NOMO-1 treated with dmso at 0.1 percent for 144 hours (cell line): ENCODE results near the gene LHFPL6.

ENCODE experiments used
- DNase-seq: peaks from one replicate; lab custom pipeline; 2025; ENCODE audit not compliant: unreplicated experiment; lab: John Stamatoyannopoulos, UW

LHFPL6 gene

DNA sequence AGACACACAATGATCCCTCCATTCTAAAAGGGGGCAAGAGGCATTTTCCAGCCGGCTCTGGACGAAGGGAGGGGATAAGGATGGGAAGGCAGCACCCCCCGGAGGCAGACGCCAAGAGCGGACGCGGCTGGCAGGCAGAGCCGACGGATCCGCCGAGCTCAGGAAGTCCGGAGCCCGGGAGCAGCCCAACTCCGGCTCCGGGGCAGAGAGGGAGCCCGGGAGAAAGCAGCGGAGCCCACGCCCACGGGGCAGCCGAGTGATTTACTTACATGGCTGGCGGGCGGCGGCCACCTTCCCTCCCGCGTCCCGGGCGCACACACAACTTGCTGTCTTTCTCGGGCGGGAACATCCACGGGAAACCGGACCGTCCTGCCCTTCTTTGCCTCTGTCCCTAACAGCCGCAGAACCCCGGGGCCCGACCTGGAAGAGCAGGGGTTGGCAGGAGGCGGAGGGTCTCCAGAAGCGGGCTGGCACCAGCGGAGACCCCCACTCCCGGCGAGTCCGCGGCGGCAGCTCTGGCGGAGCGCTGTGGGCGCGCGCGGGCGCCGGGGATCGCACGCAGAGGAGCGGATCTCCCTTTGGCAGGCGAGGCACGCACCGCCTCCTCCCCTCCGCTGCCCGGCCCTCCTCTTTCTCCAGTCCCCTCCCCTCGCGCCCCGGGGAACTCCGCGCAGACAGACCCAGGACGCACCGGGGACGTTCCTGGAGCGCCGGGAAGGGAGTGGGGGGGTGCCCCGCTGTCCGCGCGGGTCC lies at the start of gene LHFPL6:
TSS of gene LHFPL6 (minus strand) at position 580 of the 753 bp plus-strand sequence.
- peak; percentile 13 for DNase-seq

DNA sequence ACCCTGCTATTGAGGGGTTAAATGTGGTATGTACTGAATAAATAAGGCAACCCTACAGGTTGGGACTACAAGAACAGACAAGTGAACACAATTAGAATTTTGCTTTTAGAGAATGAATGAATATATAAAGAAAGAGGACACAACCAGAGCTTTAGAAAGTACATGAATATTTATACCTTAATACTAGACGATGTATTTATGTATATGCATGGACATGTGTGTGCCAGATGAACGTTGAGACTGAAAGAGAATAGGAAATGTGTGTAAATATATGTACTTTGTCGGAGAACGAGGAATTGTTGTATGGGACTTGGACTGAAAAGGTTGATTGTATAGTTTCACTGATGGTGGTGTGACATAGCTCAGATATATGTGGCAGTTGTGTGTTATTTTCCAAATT lies 43.1 kb upstream of the LHFPL6 start:
- DNase-seq: no peak

DNA sequence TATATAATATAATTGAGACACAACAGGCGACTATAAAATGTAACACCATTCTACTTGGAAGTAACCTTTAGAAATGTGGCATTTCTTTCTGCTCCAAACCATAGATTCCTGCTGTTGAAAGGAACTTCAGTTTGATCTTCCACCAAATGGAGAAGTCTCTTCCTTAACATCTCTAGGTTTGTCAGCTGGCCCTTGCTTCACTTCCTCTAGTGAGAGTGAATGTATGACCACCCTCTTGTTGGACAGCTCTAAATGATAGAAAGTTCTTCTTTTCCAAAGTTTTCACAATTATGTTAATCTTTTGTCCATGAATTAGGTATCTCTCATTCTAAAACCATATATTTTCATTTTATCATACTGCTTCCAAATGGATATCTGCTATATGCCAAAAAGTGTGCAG lies 38.7 kb upstream of the LHFPL6 start:
- DNase-seq: peak; percentile 18

DNA sequence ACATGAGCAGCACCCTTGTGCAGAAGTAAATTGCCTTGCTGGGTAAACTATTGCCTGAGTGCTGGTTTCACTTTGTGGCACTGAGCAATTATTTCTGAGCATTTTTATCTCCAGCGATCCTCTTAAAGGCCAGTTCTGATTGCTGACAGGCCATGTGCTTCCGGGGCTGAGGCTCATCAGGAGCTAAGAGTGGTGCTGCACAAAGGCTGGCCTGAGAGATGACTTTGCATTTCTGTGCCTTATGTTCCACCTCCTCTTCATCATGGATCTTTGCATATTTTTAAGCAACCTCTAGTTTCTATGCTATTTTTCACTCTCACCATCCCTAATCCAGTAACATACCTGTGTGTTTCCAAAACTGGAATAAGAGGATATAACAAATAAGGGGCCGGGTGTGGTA lies 34.9 kb upstream of the LHFPL6 start:
- DNase-seq: no peak

DNA sequence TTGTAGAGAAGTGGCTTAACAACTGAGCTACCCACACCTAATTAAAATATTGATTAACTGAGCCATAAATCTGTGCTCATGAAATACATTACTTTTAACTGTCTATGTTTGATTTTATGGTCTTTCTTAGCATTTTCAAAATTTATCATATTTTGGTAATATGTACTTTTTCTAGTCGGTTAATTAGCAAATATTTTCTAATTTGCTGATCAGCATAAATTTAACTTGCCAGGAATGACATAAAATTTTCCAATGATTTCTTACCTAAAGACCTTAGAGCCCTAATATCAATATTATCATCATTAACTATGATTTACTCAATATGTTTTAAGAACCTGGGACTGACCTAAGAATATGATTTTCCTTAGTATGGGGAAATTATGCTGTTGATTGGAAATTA lies 32.6 kb upstream of the LHFPL6 start:
- no peak for DNase-seq

DNA sequence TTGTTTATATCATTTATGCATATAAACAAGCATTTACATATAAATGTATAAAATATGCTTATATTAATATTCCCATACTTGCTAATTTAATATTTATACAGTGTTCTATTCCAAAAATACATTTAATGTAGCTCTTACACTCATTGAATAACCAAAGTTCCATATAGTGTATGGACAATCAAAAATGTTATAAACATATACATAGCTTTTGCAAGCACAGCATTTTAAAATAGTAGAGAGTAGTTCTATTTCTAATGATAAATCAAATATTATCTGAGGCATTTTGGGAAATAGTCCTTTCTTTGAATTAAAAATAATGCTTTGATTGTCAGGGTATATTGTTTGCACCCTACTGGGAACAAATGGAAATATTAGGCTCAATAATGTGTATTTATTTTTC lies 30.0 kb upstream of the LHFPL6 start:
- DNase-seq: no peak

DNA sequence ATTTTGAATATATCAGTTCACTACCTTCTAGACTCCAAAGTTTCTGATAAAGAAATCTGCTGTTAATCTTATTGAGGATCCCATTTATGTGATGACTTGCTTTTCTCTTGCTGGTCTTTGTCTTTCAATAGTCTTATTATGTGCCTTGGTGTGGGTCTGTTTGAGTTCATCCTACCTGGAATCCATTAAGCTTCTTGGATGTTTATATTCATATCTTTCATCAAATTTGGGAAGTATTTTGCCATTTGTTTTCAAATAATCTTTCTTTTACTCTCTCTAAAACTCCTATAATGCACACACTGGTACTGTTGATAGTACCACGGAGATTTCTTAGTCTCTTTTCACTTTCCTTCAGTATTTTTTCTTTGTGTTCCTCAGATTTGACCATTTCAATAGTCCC lies 28.3 kb upstream of the LHFPL6 start:
- DNase-seq: no peak

DNA sequence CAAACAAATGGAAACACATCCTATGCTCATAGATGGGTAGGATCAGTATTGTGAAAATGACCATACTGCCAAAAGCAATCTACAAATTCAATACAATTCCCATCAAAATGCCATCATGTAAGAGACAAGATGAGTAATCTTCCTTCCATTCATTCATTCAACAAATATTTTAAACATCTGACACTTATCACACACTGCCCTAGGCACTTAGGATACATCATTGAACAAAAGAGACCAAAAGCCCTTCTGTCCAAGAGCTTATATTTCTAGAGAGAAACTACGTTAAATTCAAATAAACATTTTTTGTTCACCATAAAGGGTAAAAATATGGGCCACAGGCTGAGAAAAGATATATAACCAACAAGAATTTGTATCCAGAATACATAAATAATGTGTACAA lies 20.5 kb upstream of the LHFPL6 start:
- DNase-seq: no peak

DNA sequence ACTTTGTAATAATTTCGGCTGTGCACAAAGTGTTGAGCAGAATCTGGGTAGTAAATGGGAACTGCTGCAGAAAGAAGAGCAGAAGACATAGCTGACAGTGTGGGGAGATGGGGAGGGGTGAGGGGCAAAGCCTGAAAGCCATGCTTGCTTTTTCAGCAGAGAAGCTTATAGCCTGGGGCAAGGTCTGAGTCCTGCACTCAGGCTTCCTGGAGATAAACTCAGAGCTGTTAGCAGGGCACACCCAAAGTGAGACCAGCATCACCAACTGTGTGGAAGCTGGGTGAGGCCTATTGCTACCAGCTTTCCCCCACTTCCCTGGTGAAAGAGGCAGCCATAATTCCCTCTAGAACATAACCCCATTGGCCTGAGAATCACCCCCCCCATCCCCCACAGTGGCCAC lies 15.6 kb upstream of the LHFPL6 start:
- no peak for DNase-seq

DNA sequence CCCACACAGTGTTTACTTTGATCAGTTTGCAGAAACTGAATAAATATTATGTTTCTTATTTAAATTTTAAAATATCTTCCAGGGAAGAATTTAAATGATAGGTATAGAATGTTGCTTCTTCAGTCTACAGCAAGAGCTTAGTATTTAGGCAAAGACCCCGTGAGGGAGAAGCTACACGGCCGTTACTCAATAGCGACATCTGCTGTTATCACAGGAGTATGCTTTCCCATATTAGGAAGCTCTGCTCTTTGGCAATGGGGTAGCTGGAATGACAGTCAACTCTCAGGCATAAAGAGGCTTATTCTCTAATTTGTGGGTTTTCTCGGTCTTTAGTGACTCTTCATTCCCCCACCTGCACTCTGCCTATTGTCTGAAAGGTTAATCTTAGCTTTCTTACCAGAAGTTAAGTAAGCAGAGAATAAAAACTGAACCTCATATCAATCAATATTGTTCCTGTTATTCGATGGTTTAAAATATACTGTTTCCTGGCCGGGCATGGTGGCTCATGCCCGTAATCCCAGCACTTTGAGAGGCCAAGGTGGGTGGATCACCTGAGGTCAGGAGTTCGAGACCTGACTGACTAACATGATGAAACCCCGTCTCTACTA lies 13.2 kb upstream of the LHFPL6 start:
- peak; percentile 30 for DNase-seq

DNA sequence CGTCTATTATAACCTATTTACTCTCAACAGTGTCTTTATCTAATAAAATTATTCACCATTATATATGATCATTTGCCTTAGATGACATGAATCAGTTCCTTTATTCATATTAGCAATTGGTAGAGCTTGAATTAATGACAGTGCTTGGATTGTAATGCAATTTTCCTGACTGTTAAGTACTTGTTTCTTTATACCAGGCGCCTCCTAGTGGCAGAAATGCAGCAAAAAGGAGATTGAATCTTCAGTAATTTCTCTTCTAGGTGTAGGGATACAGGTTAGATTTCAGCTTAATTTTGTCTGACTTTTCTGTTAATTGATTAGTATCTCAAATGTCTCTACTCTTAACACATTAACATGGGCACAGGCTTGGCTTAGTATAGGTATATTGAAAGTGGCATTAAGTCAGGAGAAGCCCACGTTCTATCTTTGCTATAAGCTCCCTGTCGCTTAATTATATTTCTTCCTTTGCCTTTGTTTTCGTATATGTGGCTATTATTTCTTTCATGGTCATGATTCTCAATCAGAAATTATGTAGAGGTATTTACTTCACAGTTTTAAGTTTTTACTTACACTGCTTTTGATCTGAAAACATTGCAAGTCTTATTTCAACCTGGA lies 9.1 kb upstream of the LHFPL6 start:
- peak; percentile 14 for DNase-seq

DNA sequence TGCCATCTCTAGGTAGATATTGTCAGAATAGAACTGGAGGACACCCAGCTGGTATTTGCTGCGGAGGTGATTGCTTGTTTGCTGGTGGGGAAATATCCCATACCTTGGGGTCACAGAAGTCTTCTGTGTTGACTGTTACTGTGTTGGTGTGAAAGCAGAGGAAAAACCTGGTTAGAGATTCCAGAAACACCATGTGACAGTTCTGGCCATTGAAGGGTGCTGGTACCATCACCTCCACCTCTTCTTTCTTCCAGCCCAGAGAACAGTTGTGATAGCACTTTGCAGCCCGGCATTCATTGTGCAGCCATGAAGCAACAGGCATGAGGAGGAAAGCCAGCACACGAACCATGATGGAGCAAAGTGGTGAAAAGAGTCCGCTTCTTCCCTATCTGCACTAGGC lies 4.9 kb upstream of the LHFPL6 start:
- no peak for DNase-seq

DNA sequence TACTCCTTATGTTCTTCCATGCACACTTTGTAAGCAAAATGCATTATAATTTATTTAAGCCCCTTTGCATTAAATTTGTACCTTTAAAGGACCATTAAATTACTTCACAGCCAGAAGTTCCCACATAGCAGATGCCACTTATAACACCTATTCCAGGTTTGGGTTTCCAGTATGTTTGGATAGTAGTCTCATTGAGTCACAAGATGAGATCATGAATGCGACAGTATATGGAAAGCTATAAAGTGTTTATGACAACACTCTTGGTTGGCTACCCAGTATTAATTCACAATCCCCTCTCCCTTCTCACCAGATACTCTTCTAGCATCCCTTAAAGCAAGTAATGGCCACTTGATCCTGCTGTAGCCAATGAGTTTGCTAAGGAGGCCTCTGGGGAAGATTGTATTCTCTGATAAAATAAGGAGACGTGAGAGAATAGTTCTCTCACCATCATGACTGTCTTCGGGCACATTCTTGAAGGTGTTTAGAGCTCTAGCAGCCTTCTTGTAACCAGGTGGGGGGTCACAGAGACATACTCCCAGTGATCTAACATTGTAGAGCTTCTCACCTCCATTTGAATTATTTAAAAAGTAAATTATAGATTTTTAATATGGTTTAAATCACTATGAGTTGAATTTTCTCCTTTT lies 2.8 kb upstream of the LHFPL6 start:
- no peak for DNase-seq

DNA sequence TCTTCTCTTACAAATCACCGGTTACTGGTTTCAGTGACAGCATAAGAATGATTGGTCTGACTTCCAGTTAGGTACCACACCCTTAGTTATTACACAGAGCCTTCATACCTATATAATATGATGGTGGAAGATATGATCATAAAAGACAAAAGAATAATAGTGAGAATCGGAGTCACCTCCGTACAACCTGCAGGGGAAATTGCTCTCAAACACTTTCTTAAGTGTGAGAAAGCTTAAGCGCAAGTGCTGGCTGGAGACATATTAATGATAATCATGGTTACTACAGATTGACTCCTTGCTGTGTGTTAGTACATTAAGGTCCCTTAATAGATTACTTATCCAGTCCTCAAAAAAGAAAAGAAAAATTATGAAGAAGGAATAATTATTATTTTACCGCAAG lies 1.8 kb upstream of the LHFPL6 start:
- no peak for DNase-seq

DNA sequence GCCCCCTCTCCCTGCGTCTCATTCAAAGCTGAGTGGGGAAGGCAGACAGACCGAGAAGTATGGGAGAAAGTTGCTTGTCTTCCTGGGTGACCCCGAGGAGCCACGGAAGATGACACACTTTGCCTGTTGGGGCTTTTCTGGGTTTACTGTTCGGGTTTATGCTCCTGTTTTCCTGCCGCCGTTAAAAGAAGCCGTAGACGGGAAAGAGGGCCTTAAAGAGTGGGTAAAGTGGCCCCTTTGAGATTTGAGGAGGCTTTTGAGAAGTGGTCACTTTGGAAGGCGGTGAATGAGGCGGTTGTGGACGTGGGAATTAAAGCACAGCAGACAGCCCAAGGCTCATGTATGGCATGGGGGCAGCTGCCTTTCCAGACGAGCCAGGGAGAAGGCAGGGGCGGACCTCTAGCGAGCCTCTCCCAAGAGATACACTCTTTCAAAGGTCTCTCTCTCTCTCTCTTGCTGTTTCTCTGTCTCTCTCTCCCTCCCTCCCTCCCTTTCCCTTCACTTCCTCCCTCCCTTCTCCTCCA lies 493 bp upstream of the LHFPL6 start:
- DNase-seq: no peak

DNA sequence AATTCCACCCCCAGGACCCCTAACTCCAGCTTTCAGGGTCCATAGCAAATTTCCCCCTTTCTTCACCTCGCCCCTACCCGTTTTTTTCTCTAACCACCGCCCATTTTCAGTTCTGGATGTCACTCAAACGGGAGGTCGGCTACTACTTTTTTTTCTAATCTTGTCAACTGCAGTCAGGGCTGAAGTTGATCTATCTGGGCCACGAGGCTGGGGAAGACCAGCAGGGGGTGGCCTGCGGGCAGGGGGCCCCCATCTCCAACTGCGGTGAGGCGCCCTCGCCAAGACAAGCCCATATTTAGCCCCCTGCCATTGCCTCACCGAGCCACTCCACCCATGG lies 748 bp downstream of the LHFPL6 start:
- DNase-seq: no peak

DNA sequence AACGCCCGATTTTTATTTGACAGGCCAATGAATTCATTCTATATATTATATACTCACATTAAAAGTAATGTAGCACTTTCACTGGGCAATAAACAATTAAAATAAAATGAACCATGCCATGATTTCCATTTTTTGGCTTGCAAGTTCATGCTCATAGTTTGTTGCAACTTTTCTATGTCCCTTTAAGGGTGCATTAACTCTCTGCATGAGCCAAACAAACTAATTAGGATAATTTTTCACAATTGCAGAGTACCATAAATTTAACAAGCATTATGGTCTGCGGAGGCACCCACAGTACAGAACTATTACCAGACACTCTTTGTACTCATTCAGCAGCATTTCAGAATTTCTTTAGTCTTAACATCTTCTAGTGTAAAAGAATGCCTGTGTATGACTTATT lies 1.4 kb downstream of the LHFPL6 start:
- no peak for DNase-seq

DNA sequence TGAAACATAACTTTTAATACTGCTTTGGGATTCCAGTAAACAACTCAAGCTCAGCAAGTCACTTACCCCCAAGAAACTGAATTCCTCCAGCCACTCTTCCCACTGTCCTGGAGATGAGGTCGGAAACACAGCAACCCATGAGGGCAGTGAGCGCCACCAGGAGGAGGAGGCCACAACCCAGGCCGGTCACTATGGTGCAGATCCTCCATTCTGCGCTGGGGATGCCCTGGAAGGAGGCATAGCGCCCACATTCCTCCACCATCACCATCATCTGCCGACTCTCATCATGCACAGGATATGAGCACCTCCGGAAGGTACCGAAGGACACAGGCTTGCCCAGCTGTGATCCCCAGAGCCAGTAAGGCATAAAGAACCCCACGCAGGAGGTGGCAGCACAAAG lies 2.2 kb downstream of the LHFPL6 start:
- no peak for DNase-seq

DNA sequence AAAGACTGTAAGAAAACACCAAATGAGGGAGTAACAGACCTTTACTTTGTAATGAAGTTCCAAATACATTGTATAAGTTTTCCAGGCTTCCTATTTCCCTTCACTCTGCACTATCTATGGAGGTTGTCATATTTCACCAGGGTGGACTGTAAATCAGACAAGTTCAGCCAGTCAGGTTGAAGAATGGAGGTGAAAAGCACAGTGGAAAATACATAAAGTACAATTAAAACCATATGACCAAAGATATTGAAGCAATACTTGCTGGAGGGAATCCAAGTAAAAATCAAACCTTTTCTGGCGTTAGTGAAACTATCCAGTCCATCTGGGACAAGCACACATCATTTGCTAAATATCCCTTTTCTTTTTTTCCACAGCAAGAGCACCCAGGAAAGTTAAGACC lies 3.2 kb downstream of the LHFPL6 start:
- no peak for DNase-seq

DNA sequence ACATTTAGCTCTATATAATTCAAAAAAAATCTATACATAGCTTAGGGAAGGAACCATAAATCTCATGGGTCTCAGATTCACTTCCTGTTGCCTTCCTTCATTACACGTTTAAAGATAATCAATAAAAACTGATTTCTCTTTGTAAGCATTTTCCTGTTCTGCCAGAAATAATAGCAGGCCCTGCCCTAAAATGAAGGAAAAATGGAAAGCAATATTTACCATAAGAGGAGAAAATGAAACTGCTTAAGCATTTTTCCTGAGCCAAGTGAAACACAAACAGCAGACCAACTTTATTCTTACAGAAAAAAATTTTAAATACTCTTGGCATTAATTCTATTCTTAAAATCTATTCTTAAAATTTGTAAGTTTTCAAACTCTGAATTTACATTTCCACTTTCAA lies 4.0 kb downstream of the LHFPL6 start:
- DNase-seq: no peak

DNA sequence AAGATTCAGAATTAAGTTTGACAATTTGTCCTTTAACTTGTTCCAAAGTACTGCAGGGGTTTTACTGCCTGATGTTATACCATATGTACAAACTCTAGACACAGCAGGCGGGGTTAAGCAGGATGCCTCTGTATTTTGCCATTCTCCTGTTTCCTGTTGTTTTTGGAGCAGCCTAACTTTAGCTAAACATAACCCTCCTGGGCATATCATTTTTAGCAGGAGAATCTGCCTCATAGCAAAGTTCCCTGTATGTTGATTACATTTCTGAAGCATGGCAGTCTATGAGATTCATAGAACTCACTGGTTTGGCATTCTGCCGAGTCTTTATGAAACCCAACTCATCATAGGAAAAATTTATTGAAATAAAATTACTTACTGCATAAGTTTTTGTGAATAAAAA lies 5.2 kb downstream of the LHFPL6 start:
- DNase-seq: no peak

DNA sequence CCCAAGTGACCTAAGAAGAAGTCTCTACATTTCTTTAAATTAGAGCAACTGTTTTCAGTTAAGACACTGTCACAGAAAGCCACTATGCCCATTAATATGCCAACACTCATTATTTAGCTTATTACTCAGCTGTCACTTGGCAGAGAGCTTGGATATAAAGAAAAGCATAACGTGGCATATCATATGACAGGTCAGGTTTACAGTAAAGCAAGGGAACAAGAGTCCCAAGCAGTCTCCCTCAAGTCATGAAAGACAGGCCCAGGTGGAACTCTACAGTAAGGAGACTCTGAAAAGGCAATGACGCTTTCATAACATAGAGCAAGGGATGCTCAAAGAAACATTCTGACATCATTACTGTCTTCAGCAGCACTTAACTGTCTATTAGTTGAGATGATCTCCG lies 6.3 kb downstream of the LHFPL6 start:
- DNase-seq: no peak
